Limb (tissue), 2 donors: ENCODE data around the gene LILRA6.
"Not testable (repeated sequence)": the region's sequence is repeated elsewhere in the genome, so short reads cannot be mapped to it uniquely, and the experiment has no call there.

ENCODE experiments used
- DNase-seq, 2 donors: peaks; one replicate each; pipeline ENCODE4 v3.0.0-alpha.2; 2016; ENCODE audit errors: extremely low spot score in 2 of 2

The LILRA6 gene

DNA sequence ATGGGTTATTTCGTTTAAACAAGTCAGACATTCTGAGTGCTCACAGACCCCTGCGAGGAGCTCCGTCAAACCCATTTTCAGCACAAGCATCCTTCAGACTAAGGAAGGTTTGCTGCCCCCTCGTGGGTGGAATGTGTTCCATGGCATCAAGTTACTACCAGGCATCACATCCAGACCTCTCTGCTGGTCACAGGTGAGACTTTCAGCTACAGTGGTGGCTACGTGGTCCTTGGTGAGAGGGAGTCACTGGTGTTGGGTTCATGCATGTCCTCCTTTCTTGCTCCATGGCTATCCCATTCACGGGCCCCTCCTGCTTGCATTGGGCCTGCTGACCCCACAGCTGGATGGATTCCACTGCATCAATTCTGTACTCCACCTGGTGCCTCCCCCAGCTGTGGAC lies 23.5 kb upstream of the LILRA6 start:
- peak; percentile 21 to 84 for DNase-seq

DNA sequence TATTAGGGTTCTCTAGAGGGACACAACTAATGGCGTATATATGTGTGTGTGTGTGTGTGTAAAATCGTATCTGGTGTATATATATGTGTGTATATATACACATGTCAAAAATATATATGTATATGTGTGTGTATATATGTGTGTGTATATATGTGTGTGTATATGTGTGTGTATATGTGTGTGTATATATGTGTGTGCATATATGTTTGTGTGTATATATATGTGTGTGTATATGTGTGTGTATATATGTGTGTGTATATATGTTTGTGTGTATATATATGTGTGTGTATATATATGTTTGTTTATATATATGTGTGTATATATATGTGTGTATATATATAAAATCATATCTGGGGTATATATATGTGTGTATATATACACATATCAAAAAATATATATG lies 19.9 kb upstream of the LILRA6 start:
- no peak for DNase-seq

DNA sequence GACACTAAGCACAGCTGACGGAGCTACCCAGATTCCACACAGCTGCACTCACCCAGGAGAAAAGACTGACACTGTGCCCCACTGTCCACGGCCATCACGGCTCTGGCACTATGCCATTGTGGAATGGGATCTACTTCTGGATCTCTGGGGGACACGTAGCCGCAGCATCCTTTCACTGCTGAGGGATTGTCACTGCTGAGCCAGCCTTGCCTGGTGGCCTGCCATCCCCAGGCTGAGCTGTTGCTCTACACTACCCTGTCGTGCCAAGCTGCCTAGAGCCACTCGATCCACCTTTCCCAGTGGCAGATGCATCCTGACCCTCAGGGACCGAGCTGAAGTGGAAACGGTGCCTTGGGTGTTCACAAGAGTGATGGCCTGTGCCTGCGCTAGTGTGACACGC lies 19.5 kb upstream of the LILRA6 start:
- DNase-seq = no peak

DNA sequence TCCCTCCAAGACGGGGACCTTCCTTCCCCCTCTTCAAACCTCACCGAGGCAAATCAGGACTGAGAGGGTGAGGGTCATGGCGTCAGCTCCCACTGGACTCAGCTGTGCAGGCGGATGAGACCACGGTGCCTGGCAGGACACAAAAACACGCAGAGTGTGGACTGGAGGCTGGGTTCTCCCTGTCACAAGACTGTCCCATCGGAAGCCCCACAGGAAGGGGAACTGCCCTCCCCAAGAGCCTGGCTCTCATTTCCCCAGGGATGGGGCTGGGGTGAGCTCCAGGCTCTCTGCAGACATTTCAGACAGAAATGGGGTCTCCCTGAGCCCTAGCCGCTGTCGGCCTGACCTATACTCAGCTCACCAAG lies 14.5 kb upstream of the LILRA6 start, which contains the start of gene LILRB5:
LILRB5 (minus strand) TSS at position 158 of the 365 bp plus-strand sequence; CDS start at position 78, 80 bp downstream.
- DNase-seq = no peak

DNA sequence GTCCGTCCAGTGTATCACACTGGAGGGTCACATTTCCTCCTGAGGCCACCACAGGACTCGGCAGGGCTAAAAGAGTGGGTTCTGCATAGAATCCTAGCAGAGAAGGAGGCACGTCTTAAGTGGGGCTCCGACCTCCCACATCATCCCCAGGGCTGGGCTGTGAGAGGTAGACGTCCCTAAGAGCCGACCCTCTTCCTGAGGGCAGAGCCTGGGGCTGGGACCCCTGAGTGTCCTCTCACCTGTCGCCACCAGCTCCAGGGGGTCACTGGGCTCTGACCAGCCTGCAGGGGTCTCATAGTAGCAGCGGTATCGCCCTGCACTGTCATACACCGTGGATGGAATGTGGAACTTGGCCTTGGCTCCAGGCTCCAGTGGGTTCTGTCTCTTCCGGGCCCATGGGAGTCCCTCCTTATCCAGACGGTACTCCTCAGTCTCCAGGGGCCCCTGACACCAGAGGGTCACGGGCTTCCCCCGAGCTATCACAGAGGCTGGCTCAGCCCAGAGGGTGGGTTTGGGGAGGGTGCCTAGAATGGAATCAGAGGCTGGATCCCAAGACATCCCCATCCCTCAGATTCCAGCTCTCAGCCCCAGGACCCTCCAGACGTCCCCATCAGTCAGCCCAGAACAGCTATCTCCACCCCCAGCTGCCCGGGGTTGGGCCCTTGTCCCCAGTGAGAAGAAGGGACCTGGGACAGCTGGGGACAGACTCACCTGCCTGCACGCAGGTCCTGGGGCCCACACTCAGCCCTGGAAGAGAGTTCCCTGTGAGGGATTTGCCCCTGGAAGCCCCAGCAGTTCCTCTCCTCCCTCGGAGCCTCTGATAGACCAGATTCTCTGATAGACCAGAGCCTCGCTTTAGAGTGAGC lies 13.9 kb upstream of the LILRA6 start:
- no peak for DNase-seq

DNA sequence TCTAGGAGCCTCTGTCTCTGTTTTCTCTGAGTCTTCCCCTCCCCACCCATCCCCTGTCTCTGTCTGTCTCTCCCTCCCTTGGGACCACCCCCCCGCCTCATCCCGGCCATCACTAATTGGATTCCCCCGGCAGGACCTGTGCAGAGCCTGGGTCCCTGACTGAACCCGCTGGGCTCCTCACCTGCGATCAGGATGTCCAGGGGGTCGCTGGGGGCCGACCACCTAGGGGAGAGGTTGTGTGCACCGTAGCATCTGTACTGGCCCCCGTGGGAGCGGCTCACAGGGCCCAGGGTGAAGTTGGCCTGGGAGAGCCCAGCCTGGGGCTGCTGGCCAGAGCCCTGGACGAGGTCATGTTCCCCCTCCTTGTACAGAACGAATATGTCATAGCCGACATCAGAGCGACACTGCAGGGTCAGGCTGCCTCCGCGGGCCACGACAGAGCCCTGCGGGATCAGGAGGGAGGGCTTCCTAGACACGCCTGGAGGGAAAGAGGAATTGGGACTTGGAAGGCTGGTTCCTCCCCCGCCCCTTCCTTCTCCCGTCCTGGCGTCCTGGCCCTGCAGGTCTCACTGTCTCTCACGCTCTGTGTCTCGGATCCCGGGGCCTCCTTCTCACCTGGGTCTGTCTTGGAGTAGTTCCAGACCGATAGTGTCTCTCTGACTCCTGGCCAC lies 12.7 kb upstream of the LILRA6 start:
- DNase-seq = no peak

DNA sequence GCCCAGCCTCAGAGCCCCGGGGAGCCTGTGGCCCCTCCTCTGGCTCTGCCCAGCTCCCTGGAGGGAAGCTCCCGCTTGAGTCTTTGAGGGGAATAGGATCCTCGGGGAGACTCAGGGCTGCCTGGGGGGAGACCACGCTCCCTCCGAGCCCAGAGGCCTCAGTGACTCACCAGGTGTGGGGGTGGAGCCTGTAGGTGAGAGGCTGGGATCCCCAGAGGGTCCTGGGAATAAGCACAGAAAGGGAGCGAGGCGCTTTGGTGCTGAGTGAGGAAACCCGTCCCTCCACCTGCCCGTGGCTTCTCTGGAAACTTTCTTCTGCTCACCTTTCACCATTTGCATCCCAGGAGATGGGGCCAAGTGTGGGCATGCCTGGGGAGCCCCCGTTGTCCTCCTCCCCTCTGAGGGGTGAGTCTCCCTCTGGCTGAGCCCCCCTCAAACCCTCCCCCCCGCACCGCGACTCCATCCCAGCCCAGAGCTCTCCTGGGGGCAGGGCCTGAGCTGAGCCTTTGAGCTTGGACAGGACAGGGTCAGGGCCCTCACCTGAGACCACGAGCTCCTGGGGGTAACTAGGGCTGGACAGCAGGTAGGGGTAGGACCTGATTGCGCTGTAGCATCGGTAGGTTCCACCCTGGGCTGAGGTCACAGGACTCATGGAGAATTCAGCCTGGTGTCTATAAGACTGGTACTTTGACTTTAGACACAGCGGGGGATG lies 11.8 kb upstream of the LILRA6 start:
- no peak for DNase-seq

DNA sequence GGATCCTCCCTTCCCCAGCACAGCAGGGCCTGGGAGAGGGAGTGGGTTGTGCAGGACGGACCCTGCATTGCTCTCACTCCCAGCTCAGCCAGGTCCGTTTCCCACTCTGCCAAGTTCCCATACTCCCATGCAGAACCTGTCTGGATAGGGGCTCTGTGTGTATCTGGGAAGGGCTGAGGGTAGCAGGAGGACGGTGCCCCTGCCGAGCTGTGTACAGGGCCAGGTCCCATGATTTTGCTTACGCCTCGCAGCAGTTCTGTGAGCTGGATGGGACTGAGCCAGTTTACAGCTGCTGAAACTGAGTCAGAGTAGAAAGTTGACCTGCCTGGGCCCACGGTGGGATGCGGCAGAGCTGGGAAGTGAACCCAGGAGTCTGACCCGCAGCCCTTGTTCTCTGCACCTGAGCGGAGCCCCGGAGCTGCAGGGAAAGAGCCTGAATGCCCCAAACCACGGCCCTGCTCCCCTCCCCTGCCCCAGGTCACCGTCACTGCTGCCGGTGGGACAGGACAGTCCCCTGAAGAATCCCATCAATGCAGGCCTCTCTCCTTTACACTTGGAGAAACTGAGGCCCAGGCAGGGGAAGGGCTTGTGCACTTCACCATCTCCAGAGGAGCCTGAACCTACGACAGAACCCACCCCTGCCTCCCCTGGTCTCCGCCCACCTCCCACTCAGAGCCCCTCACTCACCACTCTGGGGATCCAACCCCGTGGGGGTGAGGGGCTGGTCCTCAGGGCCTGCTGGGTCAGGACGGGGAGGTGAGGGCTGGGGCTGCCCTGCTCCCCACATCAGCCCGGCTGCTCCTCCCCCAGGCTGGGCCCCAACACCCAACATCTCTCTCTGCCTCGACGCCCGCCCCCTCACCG lies 11.0 kb upstream of the LILRA6 start:
- DNase-seq = no peak

DNA sequence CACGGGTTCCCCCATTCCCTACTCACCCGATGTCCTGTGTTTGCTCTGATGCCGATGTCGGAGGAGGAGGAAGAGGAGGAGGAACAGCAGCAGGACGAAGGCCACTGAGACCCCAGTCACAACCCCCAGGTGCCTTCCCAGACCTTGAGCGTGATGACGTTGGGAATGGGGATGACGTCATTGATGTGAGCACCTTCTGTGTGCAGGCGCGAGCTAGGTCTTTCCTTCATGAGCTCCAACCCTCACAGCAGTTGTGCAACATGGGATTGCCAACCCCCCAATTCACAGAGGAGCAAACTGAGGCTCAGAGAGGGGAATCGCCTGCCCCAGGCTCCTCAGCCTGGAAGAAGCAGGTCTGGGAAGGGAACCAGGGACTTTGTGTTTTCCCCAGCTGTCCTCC lies 10.3 kb upstream of the LILRA6 start:
- DNase-seq = no peak

DNA sequence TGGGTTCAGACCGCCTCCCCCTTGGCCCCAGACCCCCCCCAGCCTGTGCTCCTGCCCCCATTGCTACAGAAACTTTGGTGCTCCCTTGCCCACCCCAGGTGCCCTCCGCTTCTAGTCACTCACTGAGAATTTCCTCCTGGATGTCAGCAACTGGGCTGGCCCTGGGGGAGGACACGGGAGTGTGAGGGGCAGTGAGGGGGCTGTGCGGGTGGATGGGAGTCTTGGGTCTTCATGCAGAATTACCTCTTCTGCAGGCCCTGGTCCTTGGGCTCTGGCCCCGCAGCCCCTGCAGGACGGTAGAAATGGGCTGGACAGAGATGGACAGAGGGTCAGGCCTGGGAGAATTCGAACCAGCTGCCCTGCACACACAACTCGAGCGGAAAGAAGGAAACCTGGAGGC lies 9.7 kb upstream of the LILRA6 start:
- DNase-seq = no peak

DNA sequence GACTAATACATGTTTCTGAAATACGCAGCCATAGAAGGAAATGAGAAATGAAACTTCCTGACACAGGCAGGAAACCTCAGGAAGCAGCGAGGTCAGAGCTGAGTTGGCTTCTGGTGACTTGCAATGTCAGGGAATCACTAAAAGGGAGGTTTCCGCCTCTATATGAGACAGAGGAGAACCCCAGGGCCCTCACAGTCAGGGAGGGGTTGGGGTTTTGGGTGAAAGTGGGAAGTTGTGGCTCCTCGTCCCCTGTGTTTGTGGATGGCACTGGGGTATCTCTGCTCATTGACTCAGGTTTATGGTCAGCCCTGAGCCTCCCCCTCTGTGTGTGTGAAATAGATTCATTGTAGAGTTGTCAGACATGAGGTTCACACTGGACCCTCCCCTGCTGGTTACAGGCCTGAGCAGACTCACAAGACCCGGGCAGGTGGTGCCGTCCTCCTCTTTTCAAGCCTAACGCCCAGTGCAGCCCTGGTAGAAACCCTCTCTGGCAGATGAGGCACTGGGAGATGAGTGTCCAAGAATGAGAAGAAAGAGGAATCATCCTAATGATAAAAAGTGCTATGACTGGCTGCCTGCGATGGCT lies 5.5 kb upstream of the LILRA6 start:
- no peak for DNase-seq

DNA sequence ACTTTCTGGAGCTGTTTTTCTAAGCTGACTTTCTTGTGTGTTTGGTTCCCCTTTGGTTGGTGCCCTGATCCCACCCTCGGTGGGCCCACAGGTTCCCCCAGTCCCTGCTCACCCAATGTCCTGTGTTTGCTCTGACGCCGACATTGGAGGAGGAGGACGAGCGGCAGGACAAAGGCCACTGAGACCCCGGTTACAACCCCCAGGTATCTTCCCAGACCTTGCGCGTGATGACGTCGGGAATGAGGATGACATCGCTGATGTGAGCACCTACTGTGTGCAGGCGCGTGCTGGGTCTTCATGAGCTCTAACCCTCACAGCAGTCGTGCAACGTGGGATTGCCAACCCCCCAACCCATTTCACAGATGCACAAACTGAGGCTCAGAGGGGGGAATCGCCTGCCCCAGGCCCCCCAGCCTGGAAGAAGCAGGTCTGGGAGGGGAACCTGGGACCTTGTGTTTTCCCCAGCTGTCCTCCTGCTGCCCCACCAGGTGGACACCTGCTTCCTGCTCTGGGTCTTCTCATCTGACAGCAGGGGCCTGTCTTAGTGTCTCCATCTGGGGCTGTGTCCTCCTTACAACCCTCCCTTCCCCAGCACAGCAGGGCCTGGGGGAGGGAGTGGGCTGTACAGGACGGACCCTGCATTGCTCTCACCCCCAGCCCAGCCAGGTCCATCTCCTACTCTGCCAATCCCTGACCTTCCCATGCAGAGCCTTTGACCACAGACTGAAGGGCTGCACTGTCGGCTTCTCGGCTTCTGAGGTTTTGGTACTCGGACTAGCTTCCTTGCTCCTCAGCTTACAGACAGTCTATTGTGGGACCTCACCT lies 4.7 kb upstream of the LILRA6 start:
- no peak for DNase-seq

DNA sequence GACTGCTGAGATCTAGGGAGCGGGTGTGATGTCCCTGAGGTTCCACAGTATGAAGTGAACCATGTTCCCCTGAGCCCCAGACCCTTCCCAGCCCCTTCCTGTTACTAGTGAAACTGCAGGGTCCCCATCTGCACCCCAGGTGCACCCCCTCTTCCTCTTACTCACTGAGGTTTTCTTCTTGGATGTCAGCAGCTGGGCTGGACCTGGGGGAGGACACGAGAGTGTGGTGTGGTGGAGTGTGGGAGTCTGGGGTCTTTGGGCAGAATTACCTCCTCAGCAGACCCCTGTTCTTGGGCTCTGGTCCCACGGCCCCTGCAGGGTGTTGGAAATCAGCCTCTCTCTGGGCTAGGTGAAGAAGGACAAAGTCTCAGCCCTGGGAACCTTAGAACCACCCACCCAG lies 3.3 kb upstream of the LILRA6 start:
- DNase-seq = no peak

DNA sequence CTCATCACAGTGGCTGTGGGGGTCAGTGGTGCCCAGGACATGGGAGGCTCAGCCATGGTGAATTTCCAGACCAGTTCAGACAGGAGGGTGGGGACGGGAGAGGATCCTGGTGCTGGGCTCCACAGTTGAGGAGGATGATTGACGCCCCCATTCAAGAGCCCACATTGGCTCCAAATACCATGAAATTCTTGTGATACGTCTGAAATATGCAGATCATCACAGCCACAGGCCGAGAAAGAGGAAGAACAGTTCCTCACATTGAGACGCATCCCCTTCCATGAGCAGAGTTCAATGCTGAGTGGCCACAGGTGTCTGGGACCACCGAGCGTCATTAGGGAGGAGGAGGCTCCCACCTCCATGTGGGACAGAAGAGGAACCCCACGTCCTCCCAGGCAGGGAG lies 1.2 kb upstream of the LILRA6 start:
- DNase-seq = not testable (repeated sequence)

DNA sequence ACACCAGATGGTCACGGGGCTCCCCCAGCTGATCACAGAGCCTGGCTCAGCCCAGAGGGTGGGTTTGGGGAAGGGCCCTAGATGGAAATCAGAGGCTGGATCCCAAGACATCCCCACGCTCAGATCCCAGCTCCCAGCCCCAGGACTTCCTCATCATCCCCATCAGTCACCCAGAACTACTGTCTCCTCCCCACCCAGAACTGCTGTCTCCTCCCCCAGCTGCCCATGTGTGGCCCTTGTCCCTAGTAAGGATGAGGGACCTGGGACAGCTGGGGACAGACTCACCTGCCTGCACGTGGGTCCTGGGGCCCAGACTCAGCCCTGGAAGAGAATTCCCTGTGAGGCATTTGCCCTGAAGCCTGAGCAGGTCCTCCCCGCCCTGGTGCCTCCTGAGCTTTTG lies 356 bp downstream of the LILRA6 start:
- not testable (repeated sequence) for DNase-seq

DNA sequence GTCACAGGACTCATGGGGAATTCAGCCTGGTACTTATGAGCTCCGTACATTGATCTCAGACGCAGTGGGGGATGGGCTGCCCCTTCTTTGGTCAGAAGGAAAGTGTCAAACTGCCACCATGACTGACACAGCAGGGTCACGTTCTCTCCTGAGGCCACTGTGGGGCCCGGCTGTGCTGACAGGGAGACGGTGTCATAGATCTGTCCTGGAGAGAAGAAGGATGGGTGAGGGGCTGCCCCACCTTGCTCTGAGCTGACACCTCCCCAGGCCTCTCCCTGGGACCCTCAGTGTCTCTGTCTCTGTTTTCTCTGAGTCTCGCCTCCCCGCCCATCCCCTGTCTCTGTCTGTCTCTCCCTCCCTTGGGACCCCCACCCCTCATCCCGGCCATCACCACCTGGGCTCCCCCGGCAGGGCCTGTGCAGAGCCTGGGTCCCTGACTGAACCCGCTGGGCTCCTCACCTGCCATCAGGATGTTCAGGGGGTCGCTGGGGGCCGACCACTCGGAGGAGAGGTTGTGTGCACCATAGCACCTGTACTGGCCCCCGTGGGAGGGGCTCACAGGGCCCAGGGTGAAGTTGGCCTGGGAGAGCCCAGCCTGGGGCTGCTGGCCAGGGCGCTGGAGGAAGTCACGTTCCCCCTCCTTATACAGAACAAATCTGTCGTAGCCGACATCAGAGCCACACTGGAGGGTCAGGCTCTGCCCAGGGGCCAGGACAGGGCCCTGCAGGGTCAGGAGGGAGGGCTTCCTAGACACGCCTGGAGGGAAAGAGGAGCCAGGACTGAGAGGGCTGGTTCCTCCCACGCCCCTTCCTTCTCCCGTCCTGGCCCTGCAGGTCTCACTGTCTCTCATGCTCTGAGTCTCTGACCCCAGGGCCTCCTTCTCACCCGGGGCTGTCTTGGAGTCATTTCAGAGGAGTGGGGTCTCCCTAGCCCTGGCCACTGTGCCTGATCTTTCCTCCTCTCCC lies 1.9 kb downstream of the LILRA6 start:
- DNase-seq = not testable (repeated sequence)

DNA sequence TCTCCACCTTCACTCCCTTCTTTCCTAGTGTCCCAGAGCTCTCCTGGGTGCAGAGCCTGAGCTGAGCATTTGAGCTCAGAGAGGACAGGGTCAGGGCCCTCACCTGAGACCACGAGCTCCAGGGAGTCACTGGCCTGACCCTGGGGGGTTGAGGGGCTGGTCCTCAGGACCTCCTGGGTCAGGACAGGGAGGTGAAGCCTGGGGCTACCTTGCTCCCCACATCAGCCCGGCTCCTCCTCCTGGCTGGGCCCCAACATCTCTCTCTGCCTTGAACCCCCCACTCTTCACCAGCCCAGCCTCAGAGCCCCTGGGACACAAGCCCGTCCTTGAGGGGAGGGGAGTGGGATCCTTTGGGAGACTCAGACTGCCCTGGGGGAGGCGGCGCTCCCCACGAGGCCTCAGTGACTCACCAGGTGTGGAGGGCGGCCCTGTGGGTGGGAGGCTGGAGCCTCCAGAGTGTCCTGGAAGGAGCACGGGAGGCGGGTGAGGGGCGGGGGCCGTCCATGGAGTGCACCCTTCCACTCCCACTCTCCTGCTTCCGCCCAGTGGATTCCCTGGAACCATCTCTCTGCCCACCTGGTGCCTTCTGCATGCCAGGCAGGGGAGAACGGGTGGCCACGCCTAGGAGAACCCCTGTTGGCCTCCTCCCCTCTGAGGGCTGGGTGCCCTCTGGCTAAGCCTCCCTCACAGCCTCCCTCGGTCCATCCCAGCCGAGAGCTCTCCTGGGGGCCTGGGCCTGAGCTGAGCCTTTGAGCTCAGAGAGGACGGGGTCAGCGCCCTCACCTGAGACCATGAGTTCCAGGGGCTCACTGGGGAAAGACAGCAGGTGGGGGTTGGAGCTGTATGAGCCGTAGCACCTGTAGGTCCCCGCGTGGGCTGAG lies 2.9 kb downstream of the LILRA6 start:
- DNase-seq = not testable (repeated sequence)

DNA sequence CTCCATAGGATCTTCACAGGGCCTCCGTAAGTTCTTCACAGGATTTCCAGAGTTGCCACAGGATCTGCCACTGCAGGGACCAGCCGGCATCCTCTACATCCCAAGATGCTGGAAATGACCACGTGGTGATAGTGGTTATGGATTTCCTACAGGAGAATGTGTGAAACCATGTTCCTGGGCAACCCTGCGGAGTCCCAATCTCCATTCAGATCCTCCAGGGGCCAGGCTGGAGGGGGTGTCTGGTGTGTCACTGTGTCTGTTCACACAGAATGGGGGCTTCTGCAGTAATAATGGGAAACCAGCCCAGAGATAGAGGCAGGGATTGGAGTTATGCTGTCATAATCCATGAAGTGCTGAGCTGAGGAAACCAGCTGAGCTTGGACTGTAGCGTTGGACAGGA lies 8.6 kb downstream of the LILRA6 start:
- DNase-seq = no peak
